Epithelial cell of esophagus (primary cell): ENCODE results near the gene P2RY6.

ENCODE experiments used
- DNase-seq: peaks from one replicate; pipeline ENCODE4 v3.0.0; 2010; ENCODE audit warnings: low read depth
- H3K4me3 ChIP-seq: 2 replicates; pipeline ENCODE4 v1.5.1; 2011; ENCODE audit warnings: mild to moderate bottlenecking, low read length, control low read depth
- CTCF ChIP-seq: IDR thresholded peaks from 2 replicates; pipeline ENCODE4 v1.5.1; 2011; ENCODE audit warnings: low read depth, mild to moderate bottlenecking, low read length, control low read depth, inconsistent platforms; ENCODE audit not compliant: insufficient read depth; ENCODE audit errors: missing control alignments

Gene P2RY6

GRCh38 chr11:73243093-73243485 is 29.0 kb upstream of the P2RY6 start:
- H3K4me3 ChIP-seq = no peak overlapping the region
- no peak for TF ChIP-seq CTCF
- DNase-seq = no peak

DNA sequence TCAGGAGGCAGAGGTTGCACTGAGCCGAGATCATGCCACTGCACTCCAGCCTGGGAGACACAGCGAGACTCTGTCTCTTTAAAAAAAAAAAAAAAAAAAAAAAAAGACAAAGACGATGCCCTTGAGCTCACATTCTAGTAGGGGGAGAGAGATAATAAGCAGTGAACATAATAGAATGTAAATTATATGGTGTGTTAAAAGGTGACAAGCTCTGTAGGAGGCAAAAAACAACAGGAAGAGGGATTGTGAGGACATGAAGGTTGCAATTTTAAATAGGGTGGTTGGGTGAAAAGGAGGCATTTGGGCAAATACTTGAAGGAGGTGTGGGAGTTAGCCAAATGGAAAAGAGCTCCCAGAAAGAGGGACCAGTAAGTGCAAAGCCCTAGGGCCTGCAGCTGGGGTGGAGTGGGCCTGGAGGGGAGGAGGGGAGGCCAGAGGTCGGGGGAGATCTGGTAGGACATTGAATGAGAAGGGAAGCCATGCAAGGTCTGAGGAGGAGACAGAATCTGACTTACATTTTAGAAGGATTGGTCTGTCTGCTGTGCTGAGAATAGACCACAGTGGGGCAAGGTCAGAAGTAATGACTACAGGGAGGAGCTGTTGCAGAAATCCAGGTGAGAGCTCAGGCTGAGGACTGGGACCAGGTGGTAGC is 27.4 kb upstream of the P2RY6 start:
- no peak for TF ChIP-seq CTCF
- DNase-seq = no peak
- no peak overlapping the region for H3K4me3 ChIP-seq

DNA sequence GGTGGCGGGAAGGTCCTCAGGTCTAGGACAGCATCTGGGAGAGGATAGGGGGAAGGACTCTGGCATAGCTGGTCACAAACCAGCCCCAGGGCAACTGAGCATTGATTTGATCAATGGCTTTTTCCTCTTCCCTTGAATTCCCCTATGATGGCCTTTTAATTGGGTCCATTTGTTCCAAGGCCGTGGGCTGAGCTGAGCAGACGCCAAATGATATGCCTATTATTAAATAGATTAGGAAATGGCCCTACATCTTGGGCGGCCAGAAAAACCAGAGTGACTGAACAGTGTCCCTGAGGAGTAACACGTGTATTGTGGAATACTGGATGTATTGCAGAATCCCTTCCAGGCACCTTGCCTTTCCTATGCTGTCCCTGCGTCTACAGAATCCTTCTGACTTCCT is 26.7 kb upstream of the P2RY6 start:
- no peak for DNase-seq
- TF ChIP-seq CTCF = no peak

GRCh38 chr11:73246303-73246702 is 25.8 kb upstream of the P2RY6 start:
- no peak overlapping the region for H3K4me3 ChIP-seq
- no peak for TF ChIP-seq CTCF
- DNase-seq = no peak

More for the DNA sequence above, 26.7 kb upstream of the P2RY6 start:
- no peak overlapping the region for H3K4me3 ChIP-seq

DNA sequence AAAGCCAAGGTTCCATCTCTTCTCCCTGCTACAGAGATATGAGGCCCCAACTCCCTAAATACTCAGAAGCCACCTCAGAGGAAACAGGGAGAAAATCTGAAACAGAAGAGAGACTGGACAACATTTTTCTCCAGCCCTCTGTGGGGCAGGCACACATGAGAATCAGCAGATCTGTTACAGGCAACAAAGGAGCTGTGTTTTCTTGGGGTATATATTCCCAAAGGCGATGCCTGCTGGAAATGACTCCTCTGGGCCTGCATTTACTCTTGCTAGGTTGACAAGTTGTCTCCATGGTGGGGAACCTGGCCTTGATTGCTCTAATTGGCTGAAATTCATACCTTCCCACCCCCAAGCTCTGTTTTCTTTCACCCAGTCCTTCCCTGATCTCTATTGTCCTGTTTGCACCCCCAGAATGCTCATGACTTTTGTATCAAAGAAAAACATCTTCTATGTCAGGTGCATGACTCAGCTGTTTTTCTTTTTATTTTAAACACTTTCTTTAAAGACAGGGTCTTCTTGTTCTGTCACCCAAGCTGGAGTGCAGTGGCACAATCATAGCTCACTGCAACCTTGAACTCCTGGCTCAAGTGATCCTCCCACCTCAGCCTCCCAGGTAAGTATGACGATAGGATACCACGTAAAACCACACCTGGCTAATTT is 23.5 kb upstream of the P2RY6 start:
- H3K4me3 ChIP-seq = no peak overlapping the region
- no peak for TF ChIP-seq CTCF
- no peak for DNase-seq

- TF ChIP-seq CTCF = no peak
Measured at GRCh38 chr11:73249304-73249703, 22.8 kb upstream of the P2RY6 start.

More at GRCh38 chr11:73249304-73249703, 22.8 kb upstream of the P2RY6 start:
- peak; percentile 67 for DNase-seq
- no peak overlapping the region for H3K4me3 ChIP-seq
